GM21723 (cell line): ENCODE measurements around the gene AOAH.

Source experiments
- ATAC-seq: cut with Tn5 transposase; IDR thresholded peaks from one replicate; pipeline ENCODE4 v1.9.1; 2021; ENCODE audit warnings: mild to moderate bottlenecking, moderate library complexity; ENCODE audit not compliant: unreplicated experiment

AOAH gene

GRCh38 chr7:36638140-36638539 is 86.2 kb downstream of the AOAH start:
- ATAC-seq, result no peak

DNA sequence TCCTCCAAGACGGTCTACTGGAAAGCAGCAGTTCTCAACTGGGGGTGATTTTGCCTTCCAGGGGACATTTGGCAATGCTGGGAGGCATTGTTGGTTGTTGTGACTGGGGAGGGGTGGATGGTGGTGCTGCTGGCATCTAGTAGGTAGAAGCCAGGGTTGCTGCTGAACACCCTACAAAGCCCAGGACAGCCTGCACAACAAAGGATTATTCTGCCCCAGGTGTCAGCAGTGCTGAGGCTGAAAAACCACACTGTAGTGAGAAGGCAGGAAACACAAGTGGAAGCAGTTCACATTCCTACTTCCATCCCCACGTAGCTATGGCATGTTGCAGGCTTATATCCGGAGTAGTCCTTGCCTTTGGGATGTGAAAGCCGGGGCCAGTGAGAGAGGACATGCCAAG is 86.9 kb downstream of the AOAH start:
- ATAC-seq, result no peak

DNA sequence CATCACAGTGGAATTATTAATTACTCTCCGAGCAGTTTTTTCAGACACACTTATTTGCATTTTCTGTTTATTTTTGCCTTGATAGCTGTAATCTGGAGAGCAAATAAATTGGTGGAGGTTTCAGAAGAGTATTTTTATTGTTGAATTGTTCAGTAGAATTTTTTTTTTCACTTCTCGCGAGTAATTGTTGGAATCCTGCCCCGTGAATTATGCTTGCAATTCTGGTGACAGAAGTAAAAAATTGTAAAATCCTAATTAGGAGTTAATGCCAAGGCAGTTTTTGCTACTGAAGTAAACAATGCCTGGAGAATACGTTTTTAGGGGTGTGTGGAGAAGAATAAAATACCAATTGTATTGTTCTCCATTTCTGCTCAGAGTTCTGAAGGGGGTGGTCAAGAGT is 88.2 kb downstream of the AOAH start:
- ATAC-seq, result no peak

DNA sequence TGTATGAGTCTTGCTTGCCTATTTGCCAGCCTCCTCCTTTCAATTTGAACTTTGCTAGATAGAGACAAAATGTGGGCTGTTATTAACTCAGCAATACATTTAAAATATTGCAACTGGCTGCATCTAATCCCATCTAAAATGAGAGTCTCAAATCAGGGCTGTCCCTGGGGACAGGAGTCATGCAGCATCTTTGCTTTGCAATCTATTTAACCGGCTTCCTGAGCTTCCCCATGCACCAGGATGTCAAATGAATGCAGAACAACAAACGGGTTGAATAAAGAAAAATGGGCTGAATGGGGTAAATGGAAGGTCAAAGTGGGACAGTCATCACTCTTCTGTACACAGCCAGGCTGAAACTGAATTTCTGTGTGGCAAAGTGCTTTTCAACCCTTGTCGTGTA is 89.2 kb downstream of the AOAH start:
- ATAC-seq, result no peak

GRCh38 chr7:36633377-36633776 is 90.9 kb downstream of the AOAH start:
- ATAC-seq, result no peak

DNA sequence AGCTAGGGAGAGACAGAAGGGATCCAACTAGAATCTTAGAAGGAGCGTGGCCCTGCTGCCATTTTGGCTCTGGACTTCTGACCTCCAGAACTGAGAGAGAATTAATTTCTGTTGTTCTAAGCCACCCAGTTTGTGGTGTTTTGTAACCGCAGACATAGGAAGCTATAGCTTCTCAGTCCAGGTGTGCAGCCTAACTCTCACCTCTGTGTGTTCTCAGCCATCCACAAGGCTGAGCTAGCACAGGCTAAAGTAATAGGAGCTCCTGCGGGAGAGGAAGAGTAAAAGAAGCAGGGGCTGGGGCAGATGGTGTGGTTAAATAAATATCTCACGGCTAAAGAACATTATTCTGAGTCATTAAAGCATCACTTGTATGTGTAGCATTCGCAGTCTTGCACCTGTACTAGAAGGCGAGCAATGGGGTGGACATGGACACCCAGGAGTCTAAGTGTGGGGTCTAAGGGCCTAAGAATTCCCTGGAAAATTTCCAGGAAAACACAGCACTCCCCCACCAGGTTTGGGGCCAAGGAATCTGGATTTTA is 94.1 kb downstream of the AOAH start:
- ATAC-seq, result no peak

GRCh38 chr7:36629351-36629750 is 94.9 kb downstream of the AOAH start:
- ATAC-seq, result no peak

DNA sequence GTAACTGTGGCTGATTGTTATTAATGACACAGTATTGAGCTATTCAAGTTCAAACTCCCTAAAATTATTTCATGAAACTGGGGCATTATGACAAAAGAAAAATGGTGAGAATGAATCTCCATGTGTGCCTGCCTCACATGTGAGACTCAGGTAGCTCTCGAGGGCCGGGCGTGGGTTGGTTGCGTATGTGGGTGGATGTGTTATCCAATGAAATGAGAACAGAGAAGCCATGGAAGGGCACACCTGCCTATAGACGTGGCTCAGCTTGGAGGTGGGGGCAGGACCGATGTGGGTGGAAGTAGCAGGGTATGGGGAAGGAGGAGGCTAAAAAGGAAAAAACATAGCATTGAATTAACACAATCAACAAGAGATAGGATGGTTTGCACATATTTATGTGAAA is 96.5 kb downstream of the AOAH start:
- ATAC-seq, result no peak

GRCh38 chr7:36626111-36626510 is 98.2 kb downstream of the AOAH start:
- ATAC-seq, result no peak

GRCh38 chr7:36625247-36625646 is 99.0 kb downstream of the AOAH start:
- no peak for ATAC-seq

GRCh38 chr7:36623247-36623646 is 101.0 kb downstream of the AOAH start:
- ATAC-seq, result no peak

DNA sequence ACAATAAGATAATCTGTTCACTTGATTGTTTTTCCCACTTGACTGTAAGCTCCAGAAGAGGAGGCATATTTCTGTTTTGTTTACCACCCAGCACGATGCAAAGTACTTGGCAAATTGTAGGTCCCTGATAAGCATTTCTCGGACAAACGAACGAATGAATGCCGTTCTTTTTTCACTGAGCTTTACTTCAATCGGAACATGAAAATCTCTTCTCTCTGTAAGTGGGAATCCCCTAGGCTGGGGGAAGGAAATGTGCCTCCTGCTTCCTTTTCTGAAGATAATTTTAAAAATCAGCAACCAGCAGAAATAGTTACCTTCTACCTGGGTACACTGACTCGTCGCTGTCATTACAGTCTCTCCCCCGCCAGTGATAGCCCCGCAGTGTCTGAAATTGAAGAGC is 102.9 kb downstream of the AOAH start:
- ATAC-seq, result no peak

- no peak for ATAC-seq
These were observed 104.1 kb downstream of the AOAH start for GRCh38 chr7:36620166-36620708.

DNA sequence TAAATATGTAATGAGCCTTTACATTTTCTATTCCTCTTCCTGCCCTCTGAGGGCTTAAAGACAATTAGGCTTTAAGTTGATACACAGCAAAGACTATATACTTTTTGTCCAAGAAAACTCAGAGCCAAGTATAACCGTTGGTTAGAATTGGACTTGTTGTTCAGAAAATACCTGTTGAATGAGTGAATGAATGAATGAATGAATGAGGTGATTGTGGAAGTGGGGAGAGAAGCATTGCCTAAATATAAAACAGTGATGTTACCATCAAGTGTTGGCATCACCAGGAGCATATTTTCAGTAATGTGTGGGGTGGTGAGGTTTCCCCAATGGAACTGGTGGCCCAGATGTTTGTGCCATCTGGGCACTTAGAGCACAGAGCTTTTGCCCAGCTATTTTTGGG is 106.9 kb downstream of the AOAH start:
- ATAC-seq, result no peak

DNA sequence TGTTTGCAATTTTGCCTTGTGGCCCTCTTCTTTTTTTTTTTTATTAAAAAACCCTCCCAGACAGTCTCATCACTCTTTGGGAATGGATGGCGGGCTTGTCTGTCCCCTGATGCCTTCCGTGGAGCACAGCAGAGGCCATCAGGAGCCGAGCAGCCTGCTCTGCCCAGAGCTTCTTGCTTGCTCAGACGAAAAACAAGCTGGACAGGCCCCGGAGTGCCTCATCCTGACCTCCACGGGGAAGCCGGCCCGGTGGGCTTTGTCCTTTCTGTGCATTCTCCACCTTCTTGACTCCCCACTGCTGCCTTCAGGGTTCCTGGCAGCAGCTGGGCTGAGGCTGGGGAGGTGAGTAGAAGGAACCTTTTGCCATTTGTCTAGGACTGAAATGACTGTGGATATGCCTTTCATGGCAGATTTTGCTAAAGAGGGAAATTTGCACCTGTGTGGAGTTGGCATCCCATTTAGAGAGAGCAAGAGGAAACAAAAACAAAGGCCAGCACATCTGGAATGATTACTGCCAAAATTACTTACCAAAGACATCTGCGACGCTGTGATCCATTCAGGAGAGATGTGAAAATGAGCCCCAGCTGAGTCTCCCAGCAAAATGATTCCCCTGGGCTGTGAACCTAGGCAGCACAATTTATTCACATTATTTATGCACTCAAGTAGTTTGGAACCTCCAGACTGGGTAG is 108.3 kb downstream of the AOAH start:
- no peak for ATAC-seq

GRCh38 chr7:36614959-36615358 is 109.3 kb downstream of the AOAH start:
- ATAC-seq, result no peak

DNA sequence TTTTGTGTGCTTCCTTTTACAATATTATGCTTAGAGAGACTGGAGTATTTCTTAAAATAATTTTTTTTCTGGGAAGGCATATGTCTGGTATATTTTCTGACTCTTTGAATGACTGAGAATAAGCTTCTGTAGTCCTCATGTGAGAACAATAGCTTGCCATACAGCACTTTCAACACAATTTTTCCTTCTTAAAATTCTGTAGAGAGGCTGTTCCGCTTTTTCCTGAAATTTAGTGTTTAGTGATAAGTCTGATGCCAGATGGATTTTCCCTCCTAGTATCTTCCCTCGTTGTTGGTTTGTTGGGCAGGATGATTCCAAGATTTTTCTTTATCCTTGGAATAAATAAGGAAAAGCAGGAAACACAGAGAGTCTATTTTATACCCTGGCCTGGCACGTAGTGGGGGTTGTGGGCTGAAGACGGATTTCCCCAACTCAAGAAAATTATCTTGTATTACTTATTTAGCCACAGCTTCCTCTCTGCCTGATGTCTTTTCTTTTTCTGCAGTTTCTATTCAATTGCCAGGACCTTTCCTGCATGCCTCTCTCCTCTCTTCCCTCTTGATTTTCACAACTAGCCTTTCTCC is 111.2 kb downstream of the AOAH start:
- ATAC-seq, result no peak

DNA sequence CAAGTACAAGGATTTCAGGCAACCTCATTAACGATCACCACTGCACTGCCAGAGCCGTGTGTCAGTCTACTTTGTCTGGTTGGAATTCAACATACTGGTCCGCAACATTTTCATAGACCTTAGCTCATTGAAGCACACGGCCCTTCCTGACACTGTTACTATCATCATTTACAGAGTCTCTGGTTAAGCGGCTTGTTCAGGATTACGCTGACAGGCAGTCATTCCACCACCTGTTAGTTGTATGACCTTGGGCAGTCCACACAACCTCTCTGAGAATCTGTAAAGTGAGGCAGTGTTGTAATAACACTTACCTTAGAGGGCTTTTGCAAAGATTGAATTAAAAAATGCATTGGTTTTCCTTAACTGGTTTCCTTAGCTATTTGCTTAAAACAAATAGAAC is 112.6 kb downstream of the AOAH start:
- ATAC-seq, result no peak

DNA sequence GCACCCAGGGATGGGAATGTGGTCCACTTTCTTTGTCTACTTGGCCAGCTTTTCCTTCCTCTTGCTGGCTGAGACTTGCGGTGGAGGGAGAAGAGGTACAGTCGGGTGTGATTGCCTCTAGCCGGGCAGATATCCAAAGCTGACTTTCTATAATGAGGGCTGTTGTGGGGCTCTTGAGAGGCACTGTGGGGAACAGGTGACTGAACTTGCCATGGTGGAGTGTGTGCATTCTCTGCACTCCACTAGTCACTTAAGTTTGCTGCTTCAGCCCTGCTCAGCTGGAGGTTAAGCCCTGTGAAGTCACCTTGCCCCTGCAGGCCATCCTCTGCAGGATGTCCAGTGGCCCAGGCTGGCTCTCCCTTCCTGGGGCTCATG is 116.6 kb downstream of the AOAH start:
- no peak for ATAC-seq

DNA sequence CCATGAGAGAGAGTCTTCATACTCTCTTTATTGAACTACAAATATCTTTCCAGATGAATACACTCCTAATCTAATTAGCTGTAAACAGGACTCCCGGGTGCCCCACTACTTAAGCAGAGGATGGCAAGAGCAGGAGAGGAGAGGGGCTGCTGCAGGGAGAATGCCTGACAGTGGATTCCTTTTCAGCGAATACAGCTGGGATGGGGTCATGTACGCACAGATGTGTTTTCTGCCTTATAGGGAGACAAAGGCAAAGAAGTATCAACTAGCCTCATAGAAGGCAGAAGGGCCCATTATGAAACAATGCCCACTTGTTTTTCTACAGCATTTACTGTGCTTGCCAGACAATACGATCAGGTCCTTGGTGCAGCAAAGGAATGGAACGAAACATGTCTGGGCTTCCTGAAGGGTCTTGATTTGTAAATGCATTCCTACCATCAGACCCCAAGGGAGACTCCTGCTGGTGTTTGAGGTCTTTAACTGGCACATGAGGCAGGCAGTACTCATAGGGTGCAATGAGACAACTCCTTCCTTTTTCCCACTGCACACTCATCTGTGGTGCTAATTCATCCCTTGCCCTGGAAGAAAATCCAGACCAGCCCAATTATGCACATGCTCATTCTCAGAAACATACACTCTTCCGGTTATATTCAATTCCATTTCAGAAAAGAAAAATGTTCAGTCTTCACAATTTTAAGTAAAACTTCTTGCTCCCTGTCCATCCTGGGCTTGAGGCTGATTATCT is 117.1 kb downstream of the AOAH start:
- ATAC-seq, result no peak

- no peak for ATAC-seq
These were observed 117.9 kb downstream of the AOAH start for GRCh38 chr7:36606153-36606975.
